Type B pancreatic cell (in vitro differentiated cells): ENCODE measurements around the gene TMEM245. TPM values are rescaled to one million over a fixed set of nuclear protein-coding genes. Genes with fewer than 3 reads are reported as not detected.

Source experiments
- DNase-seq: peaks from one replicate; pipeline ENCODE4 v3.0.0; 2021; ENCODE audit warnings: mixed read lengths; ENCODE audit not compliant: unreplicated experiment; ENCODE audit errors: extremely low spot score
- H3K27ac Mint-ChIP-seq: 2 replicates; pipeline ENCODE4 v1.8.0; 2021; ENCODE audit warnings: mild to moderate bottlenecking, mixed read lengths
- H3K27me3 Mint-ChIP-seq: 2 replicates; pipeline ENCODE4 v1.8.0; 2021; ENCODE audit warnings: mixed read lengths
- H3K36me3 Mint-ChIP-seq: 2 replicates; pipeline ENCODE4 v1.8.0; 2021; ENCODE audit warnings: mixed read lengths
- H3K4me1 Mint-ChIP-seq: one replicate; pipeline ENCODE4 v1.8.0; 2021; ENCODE audit warnings: mixed read lengths; ENCODE audit not compliant: unreplicated experiment
- H3K4me3 Mint-ChIP-seq: 2 replicates; pipeline ENCODE4 v1.8.0; 2021; ENCODE audit warnings: mild to moderate bottlenecking, mixed read lengths
- H3K9me3 Mint-ChIP-seq: 2 replicates; pipeline ENCODE4 v1.8.0; 2021; ENCODE audit warnings: mixed read lengths
- CTCF ChIP-seq: fragments of 200-600 bp; sonication (generic); conservative IDR thresholded peaks from 2 replicates; pipeline ENCODE4 v1.5.0; 2021; ENCODE audit warnings: antibody characterized with exemption, mild to moderate bottlenecking
- total RNA-seq: library from RNA; stranded (reverse); gene quantifications from 2 replicates; pipeline ENCODE4 v1.2.1, GENCODE V29; 2021; ENCODE audit warnings: low replicate concordance

The TMEM245 gene
- total RNA-seq, 1 donor from 2014 or later: 44.4 TPM

GRCh38 chr9:109083813-109084405 lies 35.8 kb downstream of the TMEM245 start:
- H3K9me3 Mint-ChIP-seq: no peaks in the 10 kb centered on the region
- H3K27me3 Mint-ChIP-seq: no peaks in the 10 kb centered on the region
- H3K4me3 Mint-ChIP-seq: no peak overlapping the region
- H3K4me1 Mint-ChIP-seq: peaks cover 8% of the 10 kb centered on the region
- no peak overlapping the region for H3K27ac Mint-ChIP-seq
- H3K36me3 Mint-ChIP-seq: peaks cover 36% of the 10 kb centered on the region
- no peak for TF ChIP-seq CTCF
- no peak for DNase-seq

- Mint-ChIP-seq H3K4me1 (peaks cover 8% of the 10 kb centered on the region), H3K9me3 (no peaks in the 10 kb centered on the region), H3K27ac (no peak overlapping the region), H3K27me3 (no peaks in the 10 kb centered on the region), H3K36me3 (peaks cover 41% of the 10 kb centered on the region), H3K4me3 (no peak overlapping the region)
- DNase-seq: no peak
- TF ChIP-seq CTCF: no peak
These were observed 36.6 kb downstream of the TMEM245 start for GRCh38 chr9:109083141-109083540.

- H3K27me3 Mint-ChIP-seq: no peaks in the 10 kb centered on the region
- no peak for DNase-seq
- peaks cover 40% of the 10 kb centered on the region for H3K36me3 Mint-ChIP-seq
- H3K4me1 Mint-ChIP-seq: peaks cover 8% of the 10 kb centered on the region
- no peak for TF ChIP-seq CTCF
- no peak overlapping the region for H3K4me3 Mint-ChIP-seq
- no peaks in the 10 kb centered on the region for H3K9me3 Mint-ChIP-seq
- peak overlapping the region; percentile 67 for H3K27ac Mint-ChIP-seq
These were observed 37.6 kb downstream of the TMEM245 start for GRCh38 chr9:109082091-109082620.

- H3K27me3 Mint-ChIP-seq: no peaks in the 10 kb centered on the region
- no peaks in the 10 kb centered on the region for H3K9me3 Mint-ChIP-seq
- DNase-seq: no peak
- no peak overlapping the region for H3K27ac Mint-ChIP-seq
- no peak for TF ChIP-seq CTCF
- peaks cover 39% of the 10 kb centered on the region for H3K36me3 Mint-ChIP-seq
- H3K4me1 Mint-ChIP-seq: peaks cover 5% of the 10 kb centered on the region
- no peak overlapping the region for H3K4me3 Mint-ChIP-seq
These were observed 45.4 kb downstream of the TMEM245 start for GRCh38 chr9:109074236-109074889.

- Mint-ChIP-seq H3K36me3 (peaks cover 29% of the 10 kb centered on the region), H3K27ac (no peak overlapping the region), H3K4me1 (peaks cover 5% of the 10 kb centered on the region), H3K4me3 (no peak overlapping the region), H3K9me3 (no peaks in the 10 kb centered on the region), H3K27me3 (no peaks in the 10 kb centered on the region)
- no peak for TF ChIP-seq CTCF
- DNase-seq: no peak
These were observed 46.8 kb downstream of the TMEM245 start for GRCh38 chr9:109072821-109073435.
